Activated CD4-positive, alpha-beta T cell treated with anti-CD3 and anti-CD28 coated beads for 36 hours (primary cell): ENCODE results near the gene FAM83F. TPM values are rescaled to one million over a fixed set of nuclear protein-coding genes. Genes with fewer than 3 reads are reported as not detected.
"Not testable (repeated sequence)": the region's sequence is repeated elsewhere in the genome, so short reads cannot be mapped to it uniquely, and the experiment has no call there.

Experiments
- ATAC-seq: fragments of 200-7000 bp; cut with Tn5 transposase; one replicate; pipeline ENCODE4 v1.10.0; 2021; ENCODE audit warnings: mild to moderate bottlenecking, moderate library complexity
- CTCF ChIA-PET: fragments of 350-600 bp; sonication (Branson Sonifier 250); formaldehyde crosslinking; loops from one replicate; lab custom pipeline; 2021; ENCODE audit warnings: antibody characterized with exemption; lab: Charles Lee
- POLR2A ChIA-PET: fragments of 350-600 bp; sonication (Branson Sonifier 250); formaldehyde crosslinking; loops from one replicate; lab custom pipeline; 2021; ENCODE audit warnings: antibody characterized with exemption, inconsistent platforms; lab: Charles Lee
- DNase-seq: peaks from one replicate; pipeline ENCODE4 v3.0.0-alpha.2; 2020
- H3K27ac Mint-ChIP-seq: one replicate; pipeline ENCODE4 v1.8.0; 2021; ENCODE audit warnings: mixed read lengths
- H3K27me3 Mint-ChIP-seq: one replicate; pipeline ENCODE4 v1.8.0; 2021; ENCODE audit warnings: mixed read lengths
- H3K36me3 Mint-ChIP-seq: one replicate; pipeline ENCODE4 v1.8.0; 2021; ENCODE audit warnings: low read depth, mixed read lengths
- H3K4me1 Mint-ChIP-seq: one replicate; pipeline ENCODE4 v1.8.0; 2021; ENCODE audit warnings: mixed read lengths
- H3K4me3 Mint-ChIP-seq: one replicate; pipeline ENCODE4 v1.8.0; 2021; ENCODE audit warnings: mild to moderate bottlenecking, moderate library complexity, mixed read lengths
- H3K9me3 Mint-ChIP-seq: one replicate; pipeline ENCODE4 v1.8.0; 2021; ENCODE audit warnings: low read depth, mixed read lengths
- intact Hi-C, 2 experiments: fragments of 100-400 bp; cut with DNase I in 1 of 2; cut with micrococcal nuclease in 1 of 2; formaldehyde crosslinking; loops; one replicate each; pipeline versions ENCODE4 v1.14.2 to v1.15.1; 2022 to 2024; cut with DNase I, micrococcal nuclease
- total RNA-seq, 2 experiments: library from RNA; stranded (reverse); gene quantifications; one replicate each; pipeline ENCODE4 v1.2.3, GENCODE V29; 2021

Gene FAM83F
- total RNA-seq, 2 experiments from 2014 or later: 0.49 to 0.91 TPM

GRCh38 chr22:40019100-40019499, 24.3 kb downstream of the FAM83F start:
- no peak overlapping the region for H3K27ac Mint-ChIP-seq
- no peak overlapping the region for H3K4me3 Mint-ChIP-seq
- no peaks in the 10 kb centered on the region for H3K9me3 Mint-ChIP-seq
- DNase-seq (no peak), ATAC-seq (no peak)
- CTCF ChIA-PET: interaction anchor here (0.7 kb wide), 1 partner anchor 15 kb away, joined by 3 read pairs; no protein-coding TSS in a partner anchor
- H3K36me3 Mint-ChIP-seq: no peaks in the 10 kb centered on the region
- POLR2A ChIA-PET: no interaction called here
- H3K4me1 Mint-ChIP-seq: no peaks in the 10 kb centered on the region
- intact Hi-C loops: no loop called here
- no peaks in the 10 kb centered on the region for H3K27me3 Mint-ChIP-seq

DNA sequence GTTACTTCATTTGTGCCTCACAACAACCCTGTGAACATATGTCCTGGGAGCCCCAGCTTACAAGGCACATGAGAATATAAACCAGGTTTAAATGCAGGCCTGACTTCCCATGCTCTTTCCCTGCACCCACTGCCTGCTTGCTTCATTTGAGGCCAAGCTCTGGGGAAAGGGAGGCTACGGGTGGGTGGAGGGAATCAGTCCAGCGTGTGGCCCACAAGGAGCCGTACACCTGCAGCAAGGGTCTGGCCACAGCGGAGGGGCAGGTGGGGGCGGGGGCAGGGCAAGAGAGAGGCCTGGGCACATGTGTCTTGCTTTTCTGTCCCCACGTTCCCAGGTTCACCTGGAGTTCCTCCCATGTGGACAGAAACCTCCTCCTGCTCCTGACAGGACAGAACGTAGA, 26.2 kb downstream of the FAM83F start:
- Mint-ChIP-seq H3K36me3 (no peaks in the 10 kb centered on the region), H3K27ac (no peak overlapping the region), H3K4me3 (no peak overlapping the region), H3K9me3 (no peaks in the 10 kb centered on the region), H3K27me3 (no peaks in the 10 kb centered on the region), H3K4me1 (no peaks in the 10 kb centered on the region)
- POLR2A ChIA-PET: no interaction called here
- DNase-seq (no peak), ATAC-seq (no peak)
- intact Hi-C loops: loop anchor here (5.0 to 10.0 kb wide), 4 partner anchors 84 to 529 kb away; partner anchors contain the start of gene RPS19BP1 (in 1 of the 2)
- CTCF ChIA-PET: interaction anchor here (0.6 to 1.8 kb wide), 3 partner anchors 25 to 486 kb away, joined by 3 to 9 read pairs (median 5); no protein-coding TSS in a partner anchor

- H3K27me3 Mint-ChIP-seq: no peaks in the 10 kb centered on the region
- H3K4me3 Mint-ChIP-seq: no peak overlapping the region
- H3K36me3 Mint-ChIP-seq: no peaks in the 10 kb centered on the region
- CTCF ChIA-PET: interaction anchor here (0.6 to 4.6 kb wide), 5 partner anchors 25 to 487 kb away, joined by 3 to 43 read pairs (median 5); no protein-coding TSS in a partner anchor
- no peak for ATAC-seq
- no peak overlapping the region for H3K27ac Mint-ChIP-seq
- no peak for DNase-seq
- H3K9me3 Mint-ChIP-seq: no peaks in the 10 kb centered on the region
- intact Hi-C loops: loop anchor here (5.0 to 10.0 kb wide), 4 partner anchors 84 to 529 kb away; partner anchors contain the start of gene RPS19BP1 (in 1 of the 2)
- no peaks in the 10 kb centered on the region for H3K4me1 Mint-ChIP-seq
- POLR2A ChIA-PET: no interaction called here
Measured at GRCh38 chr22:40021401-40022000, 26.7 kb downstream of the FAM83F start.

- ChIA-PET CTCF (interaction anchor here (0.7 to 4.6 kb wide), 3 partner anchors 73 to 488 kb away, joined by 3 to 43 read pairs (median 5); no protein-coding TSS in a partner anchor), POLR2A (interaction anchor here (0.5 kb wide), 1 partner anchor 460 kb away, joined by 3 read pairs; no protein-coding TSS in a partner anchor)
- no peak overlapping the region for H3K27ac Mint-ChIP-seq
- no peaks in the 10 kb centered on the region for H3K4me1 Mint-ChIP-seq
- H3K9me3 Mint-ChIP-seq: no peaks in the 10 kb centered on the region
- intact Hi-C loops: loop anchor here (5.0 to 10.0 kb wide), 4 partner anchors 85 to 530 kb away; partner anchors contain the start of gene RPS19BP1 (in 1 of the 2)
- no peak overlapping the region for H3K4me3 Mint-ChIP-seq
- DNase-seq (no peak), ATAC-seq (no peak)
- H3K36me3 Mint-ChIP-seq: no peaks in the 10 kb centered on the region
- H3K27me3 Mint-ChIP-seq: no peaks in the 10 kb centered on the region
Measured at GRCh38 chr22:40022536-40023240, 27.9 kb downstream of the FAM83F start.

DNA sequence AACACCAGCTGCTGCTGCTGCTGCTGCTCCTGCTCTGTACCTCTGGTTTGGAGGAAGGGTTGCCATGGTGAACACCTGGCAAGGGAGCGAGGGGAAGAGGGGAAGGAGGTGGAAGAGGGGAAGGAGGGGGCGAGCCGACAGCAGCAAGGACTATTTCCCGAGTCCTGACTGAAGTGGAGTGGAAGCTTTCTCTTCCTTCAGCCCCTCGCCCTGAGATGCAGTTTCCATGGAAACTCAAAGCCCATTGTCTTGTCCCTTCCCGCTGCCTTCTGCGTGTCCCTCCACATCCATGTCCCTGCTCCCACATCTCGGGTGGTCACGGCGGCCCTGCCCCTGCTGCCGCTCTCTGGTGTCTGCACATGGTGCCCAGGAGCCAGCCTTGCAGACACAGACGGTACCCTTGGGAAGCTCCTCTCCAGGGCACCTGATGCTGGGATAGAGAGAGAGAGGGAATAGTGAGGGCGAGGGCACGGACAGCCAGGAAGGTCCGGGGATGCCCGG, 28.6 kb downstream of the FAM83F start:
- H3K9me3 Mint-ChIP-seq: no peaks in the 10 kb centered on the region
- CTCF ChIA-PET: interaction anchor here (0.5 to 4.6 kb wide), 13 partner anchors 10 to 489 kb away, joined by 3 to 43 read pairs (median 6); no protein-coding TSS in a partner anchor
- POLR2A ChIA-PET: no interaction called here

DNA sequence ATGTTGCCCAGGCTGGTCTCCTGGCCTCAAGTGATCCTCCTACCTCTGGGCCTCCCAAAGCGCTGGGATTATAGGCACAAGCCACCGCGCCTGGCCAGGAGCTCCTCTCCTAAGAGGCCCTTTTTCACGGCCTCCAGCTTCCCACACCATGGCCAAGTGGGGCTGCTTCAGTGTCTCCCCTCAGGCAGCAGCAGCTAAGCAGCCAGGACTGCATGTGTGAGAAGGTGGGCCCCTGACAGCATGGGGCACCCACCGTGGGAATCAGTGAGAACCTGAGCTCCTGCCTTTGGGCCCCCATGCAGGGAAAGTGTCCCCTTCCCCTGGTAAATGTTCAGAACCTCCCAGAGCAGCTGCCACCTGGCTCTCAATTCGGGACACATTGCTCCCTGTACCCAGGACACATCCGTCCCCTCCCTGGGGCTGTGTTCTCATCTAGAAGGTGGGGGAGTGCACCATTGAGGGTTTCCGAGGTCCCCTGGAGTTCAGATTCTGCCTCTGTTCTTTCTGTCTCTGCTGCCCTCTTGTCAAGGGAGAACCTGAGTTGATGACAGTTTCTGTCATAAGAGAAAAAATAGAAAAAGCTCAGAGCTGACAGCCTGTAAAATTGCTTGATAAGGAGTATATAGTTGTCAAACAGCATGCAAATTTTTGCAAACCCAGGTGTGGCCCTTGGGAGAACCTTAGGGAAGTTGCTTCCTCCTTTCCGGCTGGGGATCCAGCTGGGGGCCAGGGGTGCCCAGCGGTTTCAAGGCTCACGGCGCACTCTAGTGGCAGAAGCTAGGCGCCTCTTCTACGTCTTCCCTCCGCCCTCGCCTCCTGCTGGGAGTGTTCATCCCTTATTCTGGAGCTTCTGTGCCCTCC, 29.7 kb downstream of the FAM83F start:
- H3K4me1 Mint-ChIP-seq: no peaks in the 10 kb centered on the region
- H3K4me3 Mint-ChIP-seq: no peak overlapping the region
- no peak overlapping the region for H3K27ac Mint-ChIP-seq
- ATAC-seq (peak; percentile 85), DNase-seq (peak; percentile 82)
- no peaks in the 10 kb centered on the region for H3K9me3 Mint-ChIP-seq
- H3K27me3 Mint-ChIP-seq: no peaks in the 10 kb centered on the region
- intact Hi-C loops: loop anchor here (1.0 to 10.0 kb wide), 7 partner anchors 87 to 532 kb away; partner anchors contain the start of gene RPS19BP1 (in 1 of the 2)
- no peaks in the 10 kb centered on the region for H3K36me3 Mint-ChIP-seq
- CTCF ChIA-PET: interaction anchor here (0.5 to 4.6 kb wide), 72 partner anchors 8 to 610 kb away, joined by 3 to 43 read pairs (median 4); no protein-coding TSS in a partner anchor
- POLR2A ChIA-PET: interaction anchor here (0.7 kb wide), 1 partner anchor 15 kb away, joined by 4 read pairs; no protein-coding TSS in a partner anchor

More for the DNA sequence above, 28.6 kb downstream of the FAM83F start:
- intact Hi-C loops: loop anchor here (5.0 to 10.0 kb wide), 4 partner anchors 86 to 531 kb away; partner anchors contain the start of gene RPS19BP1 (in 1 of the 2)
- no peak for DNase-seq
- Mint-ChIP-seq H3K4me1 (no peaks in the 10 kb centered on the region), H3K27ac (no peak overlapping the region), H3K4me3 (no peak overlapping the region), H3K27me3 (no peaks in the 10 kb centered on the region), H3K36me3 (no peaks in the 10 kb centered on the region)
- ATAC-seq: no peak

- H3K4me3 Mint-ChIP-seq, DNase-seq, H3K36me3 Mint-ChIP-seq, H3K9me3 Mint-ChIP-seq, H3K27me3 Mint-ChIP-seq, ATAC-seq, H3K4me1 Mint-ChIP-seq, H3K27ac Mint-ChIP-seq: not testable (repeated sequence)
- CTCF ChIA-PET: interaction anchor here (0.7 to 4.6 kb wide), 62 partner anchors 8 to 496 kb away, joined by 3 to 43 read pairs (median 4); no protein-coding TSS in a partner anchor
- intact Hi-C loops: loop anchor here (1.0 to 10.0 kb wide), 2 partner anchors 400 to 402 kb away; no protein-coding TSS in a partner anchor
- POLR2A ChIA-PET: interaction anchor here (0.7 kb wide), 1 partner anchor 15 kb away, joined by 4 read pairs; no protein-coding TSS in a partner anchor
Measured at GRCh38 chr22:40025062-40025379, 30.3 kb downstream of the FAM83F start.

DNA sequence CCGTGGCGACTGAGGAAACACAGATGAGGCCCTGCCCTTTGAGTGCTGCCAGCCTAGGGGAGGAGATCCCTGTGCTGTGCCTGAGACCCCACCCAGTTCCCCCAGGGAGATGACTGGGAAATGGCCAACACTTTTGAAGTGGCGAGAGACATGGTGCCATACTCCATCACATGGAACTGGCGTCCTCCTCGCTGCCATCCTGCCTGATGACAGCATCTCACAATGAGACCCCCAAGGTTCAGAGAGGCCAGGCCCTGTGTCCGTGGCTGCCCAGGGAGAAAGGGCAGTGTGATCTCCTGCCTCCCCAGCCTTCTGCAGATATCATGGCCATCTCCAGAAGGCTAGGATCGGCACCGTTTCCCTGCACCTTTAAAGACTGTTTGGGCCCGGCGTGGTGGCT, 31.1 kb downstream of the FAM83F start:
- intact Hi-C loops: loop anchor here (1.0 to 10.0 kb wide), 2 partner anchors 401 to 403 kb away; no protein-coding TSS in a partner anchor
- no peak for DNase-seq
- H3K4me3 Mint-ChIP-seq: no peak overlapping the region
- ATAC-seq: no peak
- H3K27ac Mint-ChIP-seq: no peak overlapping the region
- H3K4me1 Mint-ChIP-seq: no peaks in the 10 kb centered on the region
- ChIA-PET POLR2A (no interaction called here), CTCF (interaction anchor here (0.9 to 4.6 kb wide), 14 partner anchors 9 to 491 kb away, joined by 3 to 43 read pairs (median 8); no protein-coding TSS in a partner anchor)
- no peaks in the 10 kb centered on the region for H3K9me3 Mint-ChIP-seq
- H3K36me3 Mint-ChIP-seq: no peaks in the 10 kb centered on the region
- H3K27me3 Mint-ChIP-seq: no peaks in the 10 kb centered on the region

GRCh38 chr22:40026641-40027040, 31.9 kb downstream of the FAM83F start:
- Mint-ChIP-seq H3K4me1 (no peaks in the 10 kb centered on the region), H3K36me3 (no peaks in the 10 kb centered on the region), H3K4me3 (no peak overlapping the region), H3K27me3 (no peaks in the 10 kb centered on the region), H3K27ac (no peak overlapping the region), H3K9me3 (no peaks in the 10 kb centered on the region)
- ChIA-PET CTCF (interaction anchor here (1.2 kb wide), 2 partner anchors 9 to 134 kb away, joined by 3 read pairs; no protein-coding TSS in a partner anchor), POLR2A (interaction anchor here (0.5 kb wide), 2 partner anchors 17 to 250 kb away, joined by 3 to 6 read pairs; no protein-coding TSS in a partner anchor)
- DNase-seq (no peak), ATAC-seq (no peak)
- intact Hi-C loops: loop anchor here in 1 of 2 experiments (10.0 kb wide), 1 partner anchor 402 kb away; no protein-coding TSS in a partner anchor
